Astrocyte (in vitro differentiated cells and primary cell): ENCODE results near the gene RCVRN.

Experiments
- EZH2 ChIP-seq: IDR thresholded peaks from 2 replicates; pipeline ENCODE4 v1.6.1; 2012; ENCODE audit warnings: mild to moderate bottlenecking, low read length, inconsistent platforms; ENCODE audit not compliant: insufficient read depth
- TF ChIP-seq, protein P1 (sequence below): IDR thresholded peaks from 2 replicates; pipeline ENCODE4 v1.5.1; 2011; ENCODE audit warnings: low read depth, mild to moderate bottlenecking, inconsistent platforms, low read length, moderate library complexity; ENCODE audit not compliant: insufficient read depth

GRCh38 chr17:9932491-9932890, 27.4 kb upstream of the RCVRN start:
- TF ChIP-seq, protein P1, sequence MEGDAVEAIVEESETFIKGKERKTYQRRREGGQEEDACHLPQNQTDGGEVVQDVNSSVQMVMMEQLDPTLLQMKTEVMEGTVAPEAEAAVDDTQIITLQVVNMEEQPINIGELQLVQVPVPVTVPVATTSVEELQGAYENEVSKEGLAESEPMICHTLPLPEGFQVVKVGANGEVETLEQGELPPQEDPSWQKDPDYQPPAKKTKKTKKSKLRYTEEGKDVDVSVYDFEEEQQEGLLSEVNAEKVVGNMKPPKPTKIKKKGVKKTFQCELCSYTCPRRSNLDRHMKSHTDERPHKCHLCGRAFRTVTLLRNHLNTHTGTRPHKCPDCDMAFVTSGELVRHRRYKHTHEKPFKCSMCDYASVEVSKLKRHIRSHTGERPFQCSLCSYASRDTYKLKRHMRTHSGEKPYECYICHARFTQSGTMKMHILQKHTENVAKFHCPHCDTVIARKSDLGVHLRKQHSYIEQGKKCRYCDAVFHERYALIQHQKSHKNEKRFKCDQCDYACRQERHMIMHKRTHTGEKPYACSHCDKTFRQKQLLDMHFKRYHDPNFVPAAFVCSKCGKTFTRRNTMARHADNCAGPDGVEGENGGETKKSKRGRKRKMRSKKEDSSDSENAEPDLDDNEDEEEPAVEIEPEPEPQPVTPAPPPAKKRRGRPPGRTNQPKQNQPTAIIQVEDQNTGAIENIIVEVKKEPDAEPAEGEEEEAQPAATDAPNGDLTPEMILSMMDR = no peak
- TF ChIP-seq EZH2 = no peak
